ES-I3 (cell line): ENCODE measurements around the gene ODF4.
"Not testable (repeated sequence)": the region's sequence is repeated elsewhere in the genome, so short reads cannot be mapped to it uniquely, and the experiment has no call there.

Experiments used
- H3K36me3 ChIP-seq: 2 replicates; pipeline ENCODE4 v1.6.1; 2013; ENCODE audit warnings: mild to moderate bottlenecking, low read length, control low read depth, moderate library complexity; ENCODE audit not compliant: insufficient read depth
- H3K4me1 ChIP-seq: 2 replicates; pipeline ENCODE4 v1.6.1; 2013; ENCODE audit warnings: mild to moderate bottlenecking, control low read depth, low read length; ENCODE audit not compliant: insufficient read depth
- H3K9ac ChIP-seq: 2 replicates; pipeline ENCODE4 v1.6.1; 2013; ENCODE audit warnings: low read depth, mild to moderate bottlenecking, low read length, moderate library complexity
- H3K9me3 ChIP-seq: 2 replicates; pipeline ENCODE4 v1.6.1; 2013; ENCODE audit warnings: mild to moderate bottlenecking, low read length, moderate library complexity; ENCODE audit not compliant: control insufficient read depth, insufficient read depth

ODF4 gene

GRCh38 chr17:8387914-8388651 is 48.4 kb downstream of the ODF4 start:
- H3K4me1 ChIP-seq = peaks cover 16% of the 10 kb centered on the region; the same call in 1 of the 2 replicates
- H3K9ac ChIP-seq = no peak overlapping the region
- no peaks in the 10 kb centered on the region for H3K9me3 ChIP-seq
- no peaks in the 10 kb centered on the region for H3K36me3 ChIP-seq

GRCh38 chr17:8391711-8392110 is 52.1 kb downstream of the ODF4 start:
- Histone ChIP-seq H3K4me1 (peaks cover 10% of the 10 kb centered on the region; the same call in 1 of the 2 replicates), H3K9ac (no peak overlapping the region), H3K36me3 (no peaks in the 10 kb centered on the region), H3K9me3 (no peaks in the 10 kb centered on the region)

GRCh38 chr17:8392274-8392673 is 52.6 kb downstream of the ODF4 start:
- Histone ChIP-seq H3K9ac (no peak overlapping the region), H3K36me3 (no peaks in the 10 kb centered on the region), H3K9me3 (no peaks in the 10 kb centered on the region), H3K4me1 (peaks cover 10% of the 10 kb centered on the region; the same call in 1 of the 2 replicates)

- Histone ChIP-seq H3K9me3 (no peaks in the 10 kb centered on the region), H3K4me1 (peaks cover 10% of the 10 kb centered on the region; the same call in 1 of the 2 replicates), H3K9ac (no peak overlapping the region), H3K36me3 (no peaks in the 10 kb centered on the region)
Measured at GRCh38 chr17:8392674-8393469, 53.2 kb downstream of the ODF4 start.

GRCh38 chr17:8393470-8394231 is 54.0 kb downstream of the ODF4 start:
- Histone ChIP-seq H3K36me3 (no peaks in the 10 kb centered on the region), H3K9me3 (no peaks in the 10 kb centered on the region), H3K4me1 (peaks cover 10% of the 10 kb centered on the region; the same call in 1 of the 2 replicates), H3K9ac (no peak overlapping the region)

GRCh38 chr17:8394497-8394896 is 54.9 kb downstream of the ODF4 start:
- H3K9ac ChIP-seq, H3K36me3 ChIP-seq, H3K9me3 ChIP-seq: not testable (repeated sequence)
- peaks cover 10% of the 10 kb centered on the region; the same call in 1 of the 2 replicates for H3K4me1 ChIP-seq
